Astrocyte (in vitro differentiated cells and primary cell): ENCODE measurements around the gene CDKL2. TPM values are rescaled to one million over a fixed set of nuclear protein-coding genes. Genes with fewer than 3 reads are reported as not detected.
"Not testable (repeated sequence)": the region's sequence is repeated elsewhere in the genome, so short reads cannot be mapped to it uniquely, and the experiment has no call there.

ENCODE experiments used
- DNase-seq: peaks from one replicate; pipeline ENCODE4 v3.0.0-alpha.2; 2010; ENCODE audit warnings: low read depth
- FAIRE-seq: peaks from 2 replicates; lab custom pipeline; 2011; peaks lifted over from hg19 to GRCh38; lab: Jason Lieb, UNC
- H2AFZ ChIP-seq: 2 replicates; pipeline ENCODE4 v1.6.0; 2012; ENCODE audit warnings: low read depth, low read length, inconsistent platforms
- H3K27ac ChIP-seq: 2 replicates; pipeline ENCODE4 v1.5.1; 2011; ENCODE audit warnings: low read depth, low read length, inconsistent platforms
- H3K27me3 ChIP-seq: 2 replicates; pipeline ENCODE4 v1.6.0; 2011; ENCODE audit warnings: low read length, inconsistent platforms; ENCODE audit not compliant: insufficient read depth
- H3K36me3 ChIP-seq: 2 replicates; pipeline ENCODE4 v1.5.1; 2011; ENCODE audit warnings: low read length, inconsistent platforms; ENCODE audit not compliant: insufficient read depth
- H3K4me1 ChIP-seq: 2 replicates; pipeline ENCODE4 v1.5.1; 2011; ENCODE audit warnings: low read length, inconsistent platforms; ENCODE audit not compliant: insufficient read depth
- H3K4me2 ChIP-seq: 2 replicates; pipeline ENCODE4 v1.6.0; 2012; ENCODE audit warnings: low read length, inconsistent platforms
- H3K4me3 ChIP-seq: 2 replicates; pipeline ENCODE4 v1.5.1; 2011; ENCODE audit warnings: low read depth, mild to moderate bottlenecking, low read length, inconsistent platforms; ENCODE audit not compliant: insufficient read depth
- H3K79me2 ChIP-seq: 2 replicates; pipeline ENCODE4 v1.6.0; 2012; ENCODE audit warnings: mild to moderate bottlenecking, low read length, inconsistent platforms; ENCODE audit not compliant: insufficient read depth
- H3K9ac ChIP-seq: 2 replicates; pipeline ENCODE4 v1.6.0; 2012; ENCODE audit warnings: mild to moderate bottlenecking, low read length, inconsistent platforms
- H3K9me3 ChIP-seq: 2 replicates; pipeline ENCODE4 v1.5.1; 2012; ENCODE audit warnings: low read depth, mild to moderate bottlenecking, low read length, inconsistent platforms; ENCODE audit not compliant: insufficient read depth
- H4K20me1 ChIP-seq: 2 replicates; pipeline ENCODE4 v1.6.0; 2012; ENCODE audit warnings: low read length, inconsistent platforms; ENCODE audit not compliant: insufficient read depth
- H3K27ac Mint-ChIP-seq: one replicate; pipeline ENCODE4 v1.8.0; 2021; ENCODE audit warnings: mild to moderate bottlenecking, mixed read lengths; ENCODE audit not compliant: unreplicated experiment
- H3K27me3 Mint-ChIP-seq: one replicate; pipeline ENCODE4 v1.8.0; 2021; ENCODE audit warnings: low read depth, mixed read lengths; ENCODE audit not compliant: unreplicated experiment
- H3K36me3 Mint-ChIP-seq: one replicate; pipeline ENCODE4 v1.8.0; 2021; ENCODE audit warnings: low read depth, mixed read lengths; ENCODE audit not compliant: unreplicated experiment
- H3K4me1 Mint-ChIP-seq: one replicate; pipeline ENCODE4 v1.8.0; 2021; ENCODE audit warnings: low read depth, mixed read lengths; ENCODE audit not compliant: unreplicated experiment
- H3K4me3 Mint-ChIP-seq: one replicate; pipeline ENCODE4 v1.8.0; 2021; ENCODE audit warnings: mild to moderate bottlenecking, moderate library complexity, mixed read lengths; ENCODE audit not compliant: unreplicated experiment
- H3K9me3 Mint-ChIP-seq: one replicate; pipeline ENCODE4 v1.8.0; 2021; ENCODE audit warnings: mild to moderate bottlenecking, mixed read lengths; ENCODE audit not compliant: unreplicated experiment
- EZH2 ChIP-seq: IDR thresholded peaks from 2 replicates; pipeline ENCODE4 v1.6.1; 2012; ENCODE audit warnings: mild to moderate bottlenecking, low read length, inconsistent platforms; ENCODE audit not compliant: insufficient read depth
- total RNA-seq: library from RNA; stranded (reverse); gene quantifications from 2 replicates; pipeline ENCODE4 v1.2.1, GENCODE V29; 2021
- TF ChIP-seq, protein P1 (sequence below): IDR thresholded peaks from 2 replicates; pipeline ENCODE4 v1.5.1; 2011; ENCODE audit warnings: low read depth, mild to moderate bottlenecking, inconsistent platforms, low read length, moderate library complexity; ENCODE audit not compliant: insufficient read depth

CDKL2 gene
- total RNA-seq, 1 donor from 2014 or later = 3.7 TPM

DNA sequence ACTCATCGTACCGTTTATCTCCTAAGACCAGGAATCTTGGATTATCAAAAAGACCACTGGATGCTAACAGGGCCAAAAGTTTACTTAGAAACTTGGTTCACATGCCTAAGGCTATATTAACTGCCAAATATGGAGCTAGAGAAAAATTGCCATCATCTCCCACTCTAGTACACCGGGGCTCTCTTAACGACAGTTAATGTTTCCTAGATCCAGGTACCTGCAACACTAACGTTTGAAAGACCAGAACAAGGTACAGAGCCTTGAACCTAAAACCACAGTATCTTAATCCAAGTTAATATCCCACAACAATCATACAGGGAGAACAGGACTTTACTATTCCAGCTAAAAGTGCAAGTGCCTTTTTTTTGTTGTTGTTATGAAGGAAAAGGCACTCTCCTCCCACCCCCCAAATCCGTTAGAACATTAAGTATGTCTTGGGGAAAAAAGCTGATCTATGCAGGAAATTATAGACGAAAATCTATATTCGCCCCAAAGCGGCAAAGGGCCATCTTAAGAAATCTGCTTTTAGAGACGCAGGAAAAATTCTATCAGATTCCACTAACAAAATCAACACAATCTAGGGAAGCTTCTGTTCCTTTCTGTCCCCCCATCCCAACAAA is 41.6 kb upstream of the CDKL2 start:
- peak overlapping the region; percentile 97 for H3K4me3 Mint-ChIP-seq
- H3K4me1 Mint-ChIP-seq = peaks cover 19% of the 10 kb centered on the region
- H3K27ac Mint-ChIP-seq = peak overlapping the region; percentile 93
- peaks cover 63% of the 10 kb centered on the region for H3K79me2 ChIP-seq
- H3K9ac ChIP-seq = peak overlapping the region; percentile 99
- H3K4me1 ChIP-seq = peaks cover 16% of the 10 kb centered on the region
- TF ChIP-seq EZH2 = no peak
- TF ChIP-seq, protein P1, sequence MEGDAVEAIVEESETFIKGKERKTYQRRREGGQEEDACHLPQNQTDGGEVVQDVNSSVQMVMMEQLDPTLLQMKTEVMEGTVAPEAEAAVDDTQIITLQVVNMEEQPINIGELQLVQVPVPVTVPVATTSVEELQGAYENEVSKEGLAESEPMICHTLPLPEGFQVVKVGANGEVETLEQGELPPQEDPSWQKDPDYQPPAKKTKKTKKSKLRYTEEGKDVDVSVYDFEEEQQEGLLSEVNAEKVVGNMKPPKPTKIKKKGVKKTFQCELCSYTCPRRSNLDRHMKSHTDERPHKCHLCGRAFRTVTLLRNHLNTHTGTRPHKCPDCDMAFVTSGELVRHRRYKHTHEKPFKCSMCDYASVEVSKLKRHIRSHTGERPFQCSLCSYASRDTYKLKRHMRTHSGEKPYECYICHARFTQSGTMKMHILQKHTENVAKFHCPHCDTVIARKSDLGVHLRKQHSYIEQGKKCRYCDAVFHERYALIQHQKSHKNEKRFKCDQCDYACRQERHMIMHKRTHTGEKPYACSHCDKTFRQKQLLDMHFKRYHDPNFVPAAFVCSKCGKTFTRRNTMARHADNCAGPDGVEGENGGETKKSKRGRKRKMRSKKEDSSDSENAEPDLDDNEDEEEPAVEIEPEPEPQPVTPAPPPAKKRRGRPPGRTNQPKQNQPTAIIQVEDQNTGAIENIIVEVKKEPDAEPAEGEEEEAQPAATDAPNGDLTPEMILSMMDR = no peak
- peak overlapping the region; percentile 72 for H2AFZ ChIP-seq
- peak overlapping the region; percentile 88 for H3K4me2 ChIP-seq
- DNase-seq (no peak), FAIRE-seq (no peak)
- no peaks in the 10 kb centered on the region for H3K9me3 ChIP-seq
- H4K20me1 ChIP-seq = peaks cover 61% of the 10 kb centered on the region
- H3K36me3 ChIP-seq = no peaks in the 10 kb centered on the region
- H3K9me3 Mint-ChIP-seq = no peaks in the 10 kb centered on the region
- no peaks in the 10 kb centered on the region for H3K27me3 Mint-ChIP-seq
- H3K27ac ChIP-seq = peak overlapping the region; percentile 91
- no peaks in the 10 kb centered on the region for H3K27me3 ChIP-seq
- peak overlapping the region; percentile 96 for H3K4me3 ChIP-seq
- H3K36me3 Mint-ChIP-seq = no peaks in the 10 kb centered on the region

DNA sequence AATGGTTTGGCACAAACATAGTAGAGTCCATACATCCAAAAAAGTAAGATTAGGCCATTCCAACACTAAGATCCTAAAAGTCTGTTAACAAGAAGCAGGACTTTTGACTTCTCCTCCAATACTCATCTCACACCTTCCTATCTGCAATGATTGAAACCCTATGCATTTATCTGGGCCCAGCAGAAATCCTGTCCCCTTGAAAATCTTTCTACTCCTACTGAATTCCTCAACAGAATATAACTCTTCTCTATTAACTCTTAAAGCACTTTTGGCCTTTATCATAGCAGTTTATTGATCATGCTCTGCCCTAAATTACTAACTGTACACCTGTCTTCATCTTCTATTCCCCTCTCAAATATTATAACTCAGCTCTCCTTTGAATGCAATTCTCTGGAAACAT is 38.3 kb upstream of the CDKL2 start:
- H3K27me3 ChIP-seq = no peaks in the 10 kb centered on the region
- H3K9ac ChIP-seq = no peak overlapping the region
- Mint-ChIP-seq H3K27ac (no peak overlapping the region), H3K36me3 (no peaks in the 10 kb centered on the region), H3K4me1 (peaks cover 26% of the 10 kb centered on the region), H3K4me3 (no peak overlapping the region), H3K27me3 (no peaks in the 10 kb centered on the region), H3K9me3 (no peaks in the 10 kb centered on the region)
- no peak overlapping the region for H2AFZ ChIP-seq
- no peaks in the 10 kb centered on the region for H3K9me3 ChIP-seq
- H3K79me2 ChIP-seq = peaks cover 96% of the 10 kb centered on the region
- DNase-seq = no peak
- no peak for TF ChIP-seq EZH2
- TF ChIP-seq, protein P1 = no peak
- H3K27ac ChIP-seq = no peak overlapping the region
- no peak overlapping the region for H3K4me2 ChIP-seq
- peaks cover 89% of the 10 kb centered on the region for H4K20me1 ChIP-seq
- no peak for FAIRE-seq
- H3K4me3 ChIP-seq = no peak overlapping the region
- peaks cover 9% of the 10 kb centered on the region for H3K4me1 ChIP-seq
- no peaks in the 10 kb centered on the region for H3K36me3 ChIP-seq

DNA sequence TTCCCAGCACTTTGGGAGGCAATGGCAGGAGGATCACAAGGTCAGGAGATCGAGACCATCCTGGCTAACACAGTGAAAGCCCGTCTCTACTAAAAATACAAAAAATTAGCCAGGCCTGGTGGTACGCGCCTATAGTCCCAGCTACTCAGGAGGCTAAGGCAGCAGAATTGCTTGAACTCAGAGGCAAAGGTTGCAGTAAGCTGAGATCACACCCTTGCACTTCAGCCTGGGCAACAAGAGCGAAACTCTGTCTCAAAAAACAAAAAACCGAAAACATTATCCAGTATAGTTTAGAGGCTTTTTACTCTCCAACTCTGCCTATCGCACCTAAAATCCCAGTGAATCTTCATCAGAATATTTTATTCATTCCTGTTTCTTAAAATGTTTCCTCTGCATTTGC is 37.3 kb upstream of the CDKL2 start:
- not testable (repeated sequence) for H3K27ac Mint-ChIP-seq, H3K27ac ChIP-seq, H3K4me3 Mint-ChIP-seq, H3K4me3 ChIP-seq, H3K4me1 ChIP-seq, H3K27me3 ChIP-seq, H3K9ac ChIP-seq, H3K27me3 Mint-ChIP-seq, H3K36me3 Mint-ChIP-seq, H2AFZ ChIP-seq, DNase-seq, H3K9me3 ChIP-seq, FAIRE-seq, H3K4me2 ChIP-seq, H3K36me3 ChIP-seq, H3K9me3 Mint-ChIP-seq
- H3K4me1 Mint-ChIP-seq = peaks cover 30% of the 10 kb centered on the region
- H3K79me2 ChIP-seq = peaks cover 99% of the 10 kb centered on the region
- H4K20me1 ChIP-seq = peaks cover 94% of the 10 kb centered on the region
